Rectal smooth muscle tissue (tissue), 1 donor: Measurements from ENCODE around the gene CLEC1B.
A peak's percentile ranks its signal among the peaks of the same experiment; 100 is the strongest.
"Not testable (repeated sequence)": the region's sequence is repeated elsewhere in the genome, so short reads cannot be mapped to it uniquely, and the experiment has no call there.

ENCODE experiments used
- H3K27ac ChIP-seq: one replicate; pipeline ENCODE4 v1.7.0; 2013; ENCODE audit warnings: low read depth, low read length, inconsistent platforms
- H3K27me3 ChIP-seq: one replicate; pipeline ENCODE4 v1.7.0; 2013; ENCODE audit warnings: low read length; ENCODE audit not compliant: control insufficient read depth, insufficient read depth
- H3K36me3 ChIP-seq: one replicate; pipeline ENCODE4 v1.7.0; 2013; ENCODE audit warnings: low read length; ENCODE audit not compliant: control insufficient read depth, insufficient read depth
- H3K4me1 ChIP-seq: one replicate; pipeline ENCODE4 v1.7.0; 2013; ENCODE audit warnings: low read length; ENCODE audit not compliant: control insufficient read depth, insufficient read depth
- H3K4me3 ChIP-seq: one replicate; pipeline ENCODE4 v1.7.0; 2013; ENCODE audit warnings: low read length
- H3K9ac ChIP-seq: one replicate; pipeline ENCODE4 v1.7.0; 2013; ENCODE audit warnings: low read length

The CLEC1B gene

DNA sequence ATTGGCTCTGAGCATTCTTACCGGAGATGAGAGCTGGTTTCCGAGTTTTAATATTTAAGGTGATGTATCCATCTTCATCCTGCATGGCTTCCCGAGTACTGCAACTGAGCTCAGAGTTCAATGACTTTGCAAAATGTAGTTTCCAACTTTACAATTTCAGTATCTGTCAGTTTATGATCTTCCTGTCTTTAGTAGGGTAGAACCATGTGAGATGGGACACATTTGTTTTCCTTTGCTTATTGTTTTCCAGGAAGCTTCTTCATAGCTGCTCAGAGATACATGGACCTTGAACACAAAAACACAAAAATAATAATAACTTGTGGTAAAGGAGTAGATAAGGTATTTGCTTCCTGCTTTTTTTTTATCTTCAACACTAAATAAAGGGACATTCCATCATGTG lies at the start of gene CLEC1B:
Gene CLEC1B, minus strand, starts transcription at position 106 of the 400 bp plus-strand sequence. Its CDS starts 21 bp downstream, at position 85.
- no peaks in the 10 kb centered on the region for H3K27me3 ChIP-seq
- no peaks in the 10 kb centered on the region for H3K36me3 ChIP-seq
- no peak within 1 kb of the TSS for H3K4me3 ChIP-seq
- H3K9ac ChIP-seq: no peak within 1 kb of the TSS
- no peaks in the 10 kb centered on the region for H3K4me1 ChIP-seq
- H3K27ac ChIP-seq: no peak within 1 kb of the TSS

DNA sequence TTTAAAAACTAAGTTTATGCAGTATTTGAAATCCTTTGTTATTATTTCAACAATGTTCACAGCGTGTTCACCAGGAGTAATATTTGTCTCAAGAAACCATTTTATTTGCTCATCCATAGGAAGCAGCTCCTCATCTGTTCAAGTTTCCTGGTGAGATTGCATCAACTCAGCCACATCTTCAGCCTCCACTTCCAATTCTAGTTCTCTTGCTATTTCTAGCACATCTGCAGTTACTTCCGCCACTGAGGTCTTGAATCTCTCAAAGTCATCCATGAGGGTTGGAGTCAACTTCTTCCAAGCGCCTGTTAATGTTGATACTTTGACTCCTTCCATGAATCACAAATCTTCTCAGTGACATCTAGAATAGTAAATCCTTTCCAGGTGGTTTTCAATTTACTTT lies 49.6 kb upstream of the CLEC1B start:
- Histone ChIP-seq H3K9ac (no peak overlapping the region), H3K36me3 (no peaks in the 10 kb centered on the region), H3K4me1 (no peaks in the 10 kb centered on the region), H3K27me3 (no peaks in the 10 kb centered on the region), H3K4me3 (no peak overlapping the region), H3K27ac (no peak overlapping the region)

GRCh38 chr12:10042167-10042566 lies 43.2 kb upstream of the CLEC1B start:
- no peak overlapping the region for H3K27ac ChIP-seq
- no peaks in the 10 kb centered on the region for H3K27me3 ChIP-seq
- H3K9ac ChIP-seq: no peak overlapping the region
- H3K36me3 ChIP-seq: no peaks in the 10 kb centered on the region
- H3K4me3 ChIP-seq: no peak overlapping the region
- H3K4me1 ChIP-seq: no peaks in the 10 kb centered on the region

GRCh38 chr12:10033783-10034545 lies 35.0 kb upstream of the CLEC1B start:
- H3K36me3 ChIP-seq: no peaks in the 10 kb centered on the region
- no peaks in the 10 kb centered on the region for H3K4me1 ChIP-seq
- H3K4me3 ChIP-seq: no peak overlapping the region
- no peak overlapping the region for H3K9ac ChIP-seq
- H3K27me3 ChIP-seq: no peaks in the 10 kb centered on the region
- H3K27ac ChIP-seq: no peak overlapping the region

- Histone ChIP-seq H3K27me3 (no peaks in the 10 kb centered on the region), H3K27ac (no peak overlapping the region), H3K9ac (no peak overlapping the region), H3K4me1 (no peaks in the 10 kb centered on the region), H3K36me3 (no peaks in the 10 kb centered on the region), H3K4me3 (no peak overlapping the region)
Measured at GRCh38 chr12:10031771-10032175, 32.9 kb upstream of the CLEC1B start.

DNA sequence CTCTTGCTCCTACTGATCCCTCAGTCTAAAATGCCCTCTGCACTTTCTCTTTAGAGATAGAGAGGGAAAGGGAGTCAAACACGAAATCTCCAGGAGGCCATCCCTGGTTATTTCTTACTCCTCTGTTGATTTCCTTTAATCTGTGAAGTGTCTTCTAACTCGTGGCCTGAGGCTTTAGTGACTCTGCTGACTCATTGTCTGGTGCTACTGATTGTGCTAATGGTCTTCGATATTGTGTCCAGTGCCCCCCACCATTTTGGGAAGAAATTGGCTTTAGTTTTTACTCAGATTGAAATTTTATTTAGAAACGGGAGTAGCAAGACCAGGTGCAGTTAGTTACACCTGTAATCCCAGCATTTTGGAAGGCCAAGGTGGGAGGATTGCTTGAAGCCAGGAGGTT lies 32.4 kb upstream of the CLEC1B start:
- Histone ChIP-seq H3K27me3 (no peaks in the 10 kb centered on the region), H3K36me3 (no peaks in the 10 kb centered on the region), H3K4me1 (no peaks in the 10 kb centered on the region), H3K4me3 (no peak overlapping the region), H3K27ac (no peak overlapping the region), H3K9ac (no peak overlapping the region)

- no peak within 1 kb of the TSS for H3K27ac ChIP-seq
- H3K27me3 ChIP-seq: no peaks in the 10 kb centered on the region
- H3K4me1 ChIP-seq: no peaks in the 10 kb centered on the region
- H3K36me3 ChIP-seq: no peaks in the 10 kb centered on the region
- no peak within 1 kb of the TSS for H3K4me3 ChIP-seq
- no peak within 1 kb of the TSS for H3K9ac ChIP-seq
Measured at GRCh38 chr12:10030446-10030845, 31.5 kb upstream of the CLEC1B start, which contains the start of gene CLEC9A. TSS of gene CLEC9A (plus strand) at chr12:10030682. CDS start at chr12:10052688, 22,006 bp downstream.

GRCh38 chr12:10027721-10028120 lies 28.8 kb upstream of the CLEC1B start:
- no peaks in the 10 kb centered on the region for H3K36me3 ChIP-seq
- no peak overlapping the region for H3K4me3 ChIP-seq
- no peak overlapping the region for H3K27ac ChIP-seq
- no peak overlapping the region for H3K9ac ChIP-seq
- no peaks in the 10 kb centered on the region for H3K4me1 ChIP-seq
- no peaks in the 10 kb centered on the region for H3K27me3 ChIP-seq

DNA sequence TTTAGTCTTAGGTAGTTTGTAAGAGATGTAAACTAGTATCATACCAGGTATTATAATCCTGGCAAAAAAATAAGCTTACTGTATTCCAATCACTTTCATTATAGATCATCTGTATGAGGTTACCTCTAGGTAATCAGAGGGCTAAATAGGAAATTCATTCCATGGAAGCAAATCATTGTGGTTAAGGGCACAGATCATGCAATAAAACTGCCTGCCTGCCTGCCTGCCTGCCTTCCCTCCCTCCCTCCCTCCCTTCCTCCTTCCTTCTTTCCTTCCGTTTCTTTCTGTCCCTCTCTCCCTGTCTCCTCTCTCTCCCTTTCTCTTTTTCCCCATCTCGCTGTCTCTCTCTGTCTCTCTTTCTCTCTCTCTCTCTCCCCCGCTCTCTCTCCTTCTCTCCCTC lies 28.4 kb upstream of the CLEC1B start:
- Histone ChIP-seq H3K9ac (no peak overlapping the region), H3K27ac (no peak overlapping the region), H3K27me3 (no peaks in the 10 kb centered on the region), H3K36me3 (no peaks in the 10 kb centered on the region), H3K4me1 (no peaks in the 10 kb centered on the region), H3K4me3 (no peak overlapping the region)

- not testable (repeated sequence) for H3K9ac ChIP-seq, H3K36me3 ChIP-seq, H3K4me1 ChIP-seq, H3K27me3 ChIP-seq, H3K27ac ChIP-seq, H3K4me3 ChIP-seq
Measured at GRCh38 chr12:10026666-10027065, 27.7 kb upstream of the CLEC1B start.

DNA sequence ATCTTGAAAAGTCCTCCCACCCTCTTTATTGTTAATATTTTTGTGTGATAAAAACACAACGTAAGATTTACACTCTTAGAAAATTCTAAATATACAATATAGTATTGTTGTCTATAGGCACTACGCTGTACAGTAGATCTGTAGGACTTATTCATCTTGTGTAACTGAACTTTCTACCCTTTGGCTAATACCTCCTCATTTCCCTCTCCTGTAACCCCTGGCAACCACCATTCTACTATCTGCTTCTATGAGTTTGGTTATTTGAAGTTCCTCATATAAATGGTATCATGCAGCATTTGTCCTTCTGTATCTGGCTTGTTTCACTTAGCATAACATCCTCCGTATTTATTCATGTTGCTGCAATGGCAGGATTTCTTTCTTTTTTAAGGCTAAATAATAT lies 26.3 kb upstream of the CLEC1B start:
- Histone ChIP-seq H3K36me3 (no peaks in the 10 kb centered on the region), H3K27me3 (no peaks in the 10 kb centered on the region), H3K4me3 (no peak overlapping the region), H3K27ac (no peak overlapping the region), H3K4me1 (no peaks in the 10 kb centered on the region), H3K9ac (no peak overlapping the region)

DNA sequence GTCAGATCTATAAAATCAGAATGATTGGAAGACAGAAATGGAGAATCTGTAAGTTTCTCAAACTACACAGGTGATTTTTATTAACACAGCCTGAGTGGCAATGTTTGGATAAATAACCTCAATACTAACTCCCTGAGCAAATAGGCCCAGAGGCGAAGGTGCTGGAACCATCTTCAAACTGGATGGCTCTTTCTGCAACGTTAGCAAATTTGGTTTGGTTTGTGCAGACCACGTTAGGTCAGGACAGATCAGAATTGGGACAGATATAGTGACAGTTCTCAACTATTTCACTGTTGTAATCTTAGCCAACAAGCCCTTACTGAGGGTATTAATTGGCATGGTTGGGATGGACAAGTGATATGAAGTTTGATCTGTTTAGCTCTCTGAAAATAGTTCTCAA lies 22.4 kb upstream of the CLEC1B start:
- H3K27me3 ChIP-seq: no peaks in the 10 kb centered on the region
- no peak overlapping the region for H3K27ac ChIP-seq
- no peaks in the 10 kb centered on the region for H3K36me3 ChIP-seq

DNA sequence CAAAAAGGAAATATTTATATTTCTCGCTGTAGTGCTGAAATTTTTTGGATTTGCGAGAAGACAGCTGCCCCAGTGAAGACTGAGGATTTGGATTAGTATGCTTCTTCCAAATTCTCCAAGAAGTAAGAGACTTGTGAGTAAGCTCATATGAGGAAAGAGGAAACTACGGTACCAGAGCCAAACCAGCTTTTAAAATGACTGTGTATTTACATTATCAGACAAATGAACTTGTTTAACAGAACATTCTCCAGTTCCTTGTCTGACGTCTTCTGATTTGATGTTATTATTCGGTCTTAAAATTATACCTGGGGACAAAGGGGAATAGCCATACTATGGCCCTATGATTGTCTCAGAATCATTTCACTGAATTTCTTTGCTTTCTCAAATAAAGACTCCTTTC lies 19.5 kb upstream of the CLEC1B start:
- H3K4me3 ChIP-seq: no peak overlapping the region
- H3K4me1 ChIP-seq: no peaks in the 10 kb centered on the region
- H3K27ac ChIP-seq: peak overlapping the region; percentile 45
- no peaks in the 10 kb centered on the region for H3K36me3 ChIP-seq
- H3K9ac ChIP-seq: no peak overlapping the region
- no peaks in the 10 kb centered on the region for H3K27me3 ChIP-seq

More for the DNA sequence above, 22.4 kb upstream of the CLEC1B start:
- H3K4me3 ChIP-seq: no peak overlapping the region
- H3K9ac ChIP-seq: no peak overlapping the region
- H3K4me1 ChIP-seq: no peaks in the 10 kb centered on the region
